Measurements from ENCODE around the gene CHL1.

DNA sequence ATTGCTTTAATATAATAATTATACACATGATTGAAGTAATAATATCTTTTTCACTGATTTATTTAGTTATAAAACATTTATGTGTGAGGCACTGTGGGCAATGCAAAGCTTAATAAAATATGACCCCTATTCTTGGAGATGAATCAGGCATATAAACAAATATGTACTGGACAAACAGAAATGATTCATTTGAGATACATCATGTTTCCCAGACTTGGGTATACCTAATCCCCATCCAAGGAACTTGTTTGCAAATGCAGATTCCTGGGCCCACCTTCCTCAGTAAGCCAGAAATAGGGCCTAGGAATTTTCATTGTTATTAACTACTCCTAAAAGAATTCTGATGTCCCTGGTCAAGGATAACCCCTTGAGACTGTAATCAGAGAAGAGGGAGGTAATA lies 184.2 kb downstream of the CHL1 start:
- TF ChIP-seq, protein P1, sequence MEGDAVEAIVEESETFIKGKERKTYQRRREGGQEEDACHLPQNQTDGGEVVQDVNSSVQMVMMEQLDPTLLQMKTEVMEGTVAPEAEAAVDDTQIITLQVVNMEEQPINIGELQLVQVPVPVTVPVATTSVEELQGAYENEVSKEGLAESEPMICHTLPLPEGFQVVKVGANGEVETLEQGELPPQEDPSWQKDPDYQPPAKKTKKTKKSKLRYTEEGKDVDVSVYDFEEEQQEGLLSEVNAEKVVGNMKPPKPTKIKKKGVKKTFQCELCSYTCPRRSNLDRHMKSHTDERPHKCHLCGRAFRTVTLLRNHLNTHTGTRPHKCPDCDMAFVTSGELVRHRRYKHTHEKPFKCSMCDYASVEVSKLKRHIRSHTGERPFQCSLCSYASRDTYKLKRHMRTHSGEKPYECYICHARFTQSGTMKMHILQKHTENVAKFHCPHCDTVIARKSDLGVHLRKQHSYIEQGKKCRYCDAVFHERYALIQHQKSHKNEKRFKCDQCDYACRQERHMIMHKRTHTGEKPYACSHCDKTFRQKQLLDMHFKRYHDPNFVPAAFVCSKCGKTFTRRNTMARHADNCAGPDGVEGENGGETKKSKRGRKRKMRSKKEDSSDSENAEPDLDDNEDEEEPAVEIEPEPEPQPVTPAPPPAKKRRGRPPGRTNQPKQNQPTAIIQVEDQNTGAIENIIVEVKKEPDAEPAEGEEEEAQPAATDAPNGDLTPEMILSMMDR (IDR thresholded peaks at IDR 0.05; ENCODE audit: low read length): no peak
- TF ChIP-seq EZH2 (IDR thresholded peaks at IDR 0.05; ENCODE audit: borderline replicate concordance, low read length): no peak
